H1 (cell line): Measurements from ENCODE around the gene TSPAN9. TPM values are rescaled to one million over a fixed set of nuclear protein-coding genes. Genes with fewer than 3 reads are reported as not detected.

Source experiments
- CTCF ChIA-PET: fragments of 300-600 bp; sonication (Branson Sonifier 250); formaldehyde crosslinking; loops from one replicate; lab custom pipeline; 2021; ENCODE audit not compliant: partially characterized antibody; lab: Charles Lee
- POLR2A ChIA-PET: fragments of 300-600 bp; sonication (Branson Sonifier 250); formaldehyde crosslinking; loops from one replicate; lab custom pipeline; 2021; ENCODE audit warnings: inconsistent platforms; ENCODE audit not compliant: partially characterized antibody; lab: Charles Lee
- DNase-seq, 2 experiments: peaks; one replicate each; pipeline versions ENCODE4 v3.0.0 to v3.0.0-alpha.2; 2010 to 2022; ENCODE audit warnings: low spot score in 2 of 2, low read depth in 1 of 2, mixed read lengths in 1 of 2
- FAIRE-seq: peaks from 2 replicates; lab custom pipeline; 2011; peaks lifted over from hg19 to GRCh38; lab: Jason Lieb, UNC
- H2AFZ ChIP-seq: 2 replicates; pipeline ENCODE4 v1.8.1; 2012; ENCODE audit warnings: low read length, inconsistent platforms
- H2AK5ac ChIP-seq: 2 replicates; pipeline ENCODE4 v1.6.1; 2013; ENCODE audit warnings: low read depth, low read length
- H2BK120ac ChIP-seq: replicated peaks from 2 replicates; pipeline ENCODE3; 2013; ENCODE audit warnings: low read depth, low read length, inconsistent platforms
- H2BK12ac ChIP-seq: 2 replicates; pipeline ENCODE4 v1.6.1; 2013; ENCODE audit warnings: low read depth, low read length
- H2BK15ac ChIP-seq: 2 replicates; pipeline ENCODE4 v1.6.1; 2013; ENCODE audit warnings: low read length
- H2BK20ac ChIP-seq: 2 replicates; pipeline ENCODE4 v1.6.1; 2013; ENCODE audit warnings: low read length
- H2BK5ac ChIP-seq: 2 replicates; pipeline ENCODE4 v1.6.1; 2013; ENCODE audit warnings: low read depth, low read length
- H3K14ac ChIP-seq: 2 replicates; pipeline ENCODE4 v1.6.1; 2013; ENCODE audit warnings: inconsistent platforms; ENCODE audit not compliant: insufficient read length
- H3K18ac ChIP-seq: 2 replicates; pipeline ENCODE4 v1.6.1; 2013; ENCODE audit warnings: low read length; ENCODE audit errors: extremely low read depth
- H3K23ac ChIP-seq: 2 replicates; pipeline ENCODE4 v1.6.1; 2013; ENCODE audit warnings: inconsistent platforms; ENCODE audit not compliant: insufficient read length
- H3K23me2 ChIP-seq: 2 replicates; pipeline ENCODE4 v1.6.1; 2013; ENCODE audit warnings: low read depth, low read length
- H3K27ac ChIP-seq: 2 replicates; pipeline ENCODE4 v1.6.1; 2011; ENCODE audit warnings: low read depth, low read length, inconsistent platforms
- H3K27me3 ChIP-seq, 4 experiments: replicated peaks in 1 of 4; 1 replicate in 1 of 4; 2 replicates in 3 of 4; pipeline versions ENCODE4 v1.6.1 to v1.8.1; 2011 to 2013; ENCODE audit warnings: low read length in 3 of 4, mild to moderate bottlenecking in 3 of 4, inconsistent platforms in 2 of 4, mixed read lengths in 2 of 4, moderate library complexity in 1 of 4; ENCODE audit not compliant: control insufficient read depth in 3 of 4, insufficient read depth in 3 of 4; ENCODE audit errors: extremely low read depth in 1 of 4
- H3K36me3 ChIP-seq, 4 experiments: 2 replicates each; pipeline versions ENCODE4 v1.6.1 to v1.8.1; 2011 to 2013; ENCODE audit warnings: mild to moderate bottlenecking in 4 of 4, low read length in 3 of 4, moderate library complexity in 2 of 4, control low read depth in 1 of 4, inconsistent platforms in 1 of 4; ENCODE audit not compliant: insufficient read depth in 4 of 4, control insufficient read depth in 2 of 4
- H3K4ac ChIP-seq: replicated peaks from 2 replicates; pipeline ENCODE3; 2013; ENCODE audit warnings: low read length, low read depth, mixed read lengths, inconsistent platforms; ENCODE audit not compliant: insufficient read length
- H3K4me1 ChIP-seq, 4 experiments: replicated peaks in 1 of 4; 1 replicate in 1 of 4; 2 replicates in 3 of 4; pipeline versions ENCODE4 v1.6.1 to v1.8.1; 2011 to 2013; ENCODE audit warnings: low read length in 3 of 4, inconsistent platforms in 2 of 4, mixed read lengths in 1 of 4; ENCODE audit not compliant: insufficient read depth in 4 of 4, control insufficient read depth in 3 of 4
- H3K4me2 ChIP-seq, 2 experiments: 2 replicates each; pipeline versions ENCODE4 v1.6.1 to v1.8.1; 2011 to 2013; ENCODE audit warnings: low read depth in 2 of 2, low read length in 2 of 2, control low read depth in 1 of 2, inconsistent platforms in 1 of 2, mild to moderate bottlenecking in 1 of 2; ENCODE audit not compliant: insufficient read depth in 1 of 2
- H3K4me3 ChIP-seq, 4 experiments: fragments of 200-600, 300-600 bp in 1 of 4; sonication (generic), shearing (Covaris generic), sonication (Bioruptor Twin) in 1 of 4; 2 replicates each; pipeline versions ENCODE4 v1.5.1 to v1.8.1; 2011 to 2016; ENCODE audit warnings: low read length in 4 of 4, low read depth in 3 of 4, control low read depth in 2 of 4, inconsistent platforms in 2 of 4, mild to moderate bottlenecking in 2 of 4, mixed read lengths in 1 of 4, moderate library complexity in 1 of 4; ENCODE audit not compliant: insufficient read depth in 2 of 4; ENCODE audit errors: extremely low read depth in 1 of 4
- H3K56ac ChIP-seq: replicated peaks from 2 replicates; pipeline ENCODE3; 2013; ENCODE audit warnings: low read depth, mild to moderate bottlenecking, mixed read lengths, low read length, inconsistent platforms; ENCODE audit not compliant: insufficient read length
- H3K79me1 ChIP-seq: 2 replicates; pipeline ENCODE4 v1.6.1; 2013; ENCODE audit warnings: low read depth, low read length, control low read depth
- H3K79me2 ChIP-seq, 2 experiments: 2 replicates each; pipeline versions ENCODE4 v1.6.1 to v1.8.1; 2012 to 2013; ENCODE audit warnings: low read length in 2 of 2, mild to moderate bottlenecking in 2 of 2, inconsistent platforms in 1 of 2; ENCODE audit not compliant: insufficient read depth in 2 of 2, control insufficient read depth in 1 of 2
- H3K9ac ChIP-seq, 4 experiments: replicated peaks in 1 of 4; 1 replicate in 1 of 4; 2 replicates in 3 of 4; pipeline versions ENCODE4 v1.6.1 to v1.8.1; 2011 to 2013; ENCODE audit warnings: low read depth in 3 of 4, low read length in 3 of 4, control low read depth in 2 of 4, mild to moderate bottlenecking in 2 of 4, moderate library complexity in 2 of 4, inconsistent platforms in 1 of 4; ENCODE audit errors: extremely low read depth in 1 of 4
- H3K9me3 ChIP-seq, 2 experiments: 2 replicates each; pipeline versions ENCODE4 v1.6.1 to v1.8.1; 2012 to 2013; ENCODE audit warnings: mild to moderate bottlenecking in 2 of 2, moderate library complexity in 2 of 2, control low read depth in 1 of 2, inconsistent platforms in 1 of 2, low read depth in 1 of 2, low read length in 1 of 2, mixed read lengths in 1 of 2; ENCODE audit not compliant: insufficient read depth in 2 of 2
- H4K20me1 ChIP-seq, 2 experiments: replicated peaks in 1 of 2; 2 replicates each; pipeline versions ENCODE3 to v1.8.1; 2011 to 2013; ENCODE audit warnings: inconsistent platforms in 2 of 2, low read length in 2 of 2, mild to moderate bottlenecking in 1 of 2; ENCODE audit not compliant: insufficient read depth in 2 of 2, control insufficient read depth in 1 of 2
- H4K5ac ChIP-seq: 2 replicates; pipeline ENCODE4 v1.6.1; 2013; ENCODE audit warnings: low read length, low read depth, mixed read lengths, inconsistent platforms; ENCODE audit not compliant: insufficient read length
- H4K8ac ChIP-seq: 2 replicates; pipeline ENCODE4 v1.8.0; 2013; ENCODE audit warnings: mild to moderate bottlenecking, moderate library complexity, low read length, inconsistent platforms; ENCODE audit not compliant: insufficient read depth; ENCODE audit errors: extremely low read depth
- H4K91ac ChIP-seq: replicated peaks from 2 replicates; pipeline ENCODE3; 2013; ENCODE audit warnings: low read length, mixed read lengths, inconsistent platforms; ENCODE audit not compliant: insufficient read length
- ASH2L ChIP-seq: fragments of 200-600, 300-600 bp; sonication (generic); IDR thresholded peaks from one replicate; pipeline ENCODE4 v1.7.1; 2017; ENCODE audit warnings: low read length
- BCL11A ChIP-seq, 2 experiments: IDR thresholded peaks; one replicate each; pipeline ENCODE4 v1.6.1; 2011; ENCODE audit warnings: low read depth in 2 of 2, low read length in 2 of 2, mild to moderate bottlenecking in 2 of 2
- EP300 ChIP-seq, 2 experiments: IDR thresholded peaks; 1 replicate in 1 of 2; 2 replicates in 1 of 2; pipeline ENCODE4 v1.6.1; 2011 to 2012; ENCODE audit warnings: low read depth in 2 of 2, low read length in 2 of 2, mild to moderate bottlenecking in 2 of 2, borderline replicate concordance in 1 of 2, inconsistent platforms in 1 of 2, moderate library complexity in 1 of 2
- MAFK ChIP-seq: IDR thresholded peaks from 2 replicates; pipeline ENCODE4 v1.6.1; 2012; ENCODE audit warnings: low read depth, mild to moderate bottlenecking, improper control_type of control experiment, low read length
- RNF2 ChIP-seq: fragments of 200-900, 300-1000 bp; sonication (generic); IDR thresholded peaks from 2 replicates; pipeline ENCODE4 v1.7.1; 2016; ENCODE audit warnings: borderline replicate concordance, low read depth, mild to moderate bottlenecking, antibody characterized with exemption, low read length; ENCODE audit not compliant: poor library complexity, severe bottlenecking; ENCODE audit errors: missing control alignments
- SAP30 ChIP-seq: fragments of 300-600 bp; sonication (generic); IDR thresholded peaks from 2 replicates; pipeline ENCODE4 v1.7.1; 2012; ENCODE audit warnings: low read length, moderate library complexity, mild to moderate bottlenecking, inconsistent platforms; ENCODE audit not compliant: insufficient read depth, insufficient replicate concordance
- SIRT6 ChIP-seq: IDR thresholded peaks from one replicate; pipeline ENCODE4 v1.7.1; 2012; ENCODE audit warnings: low read length, inconsistent platforms
- SP4 ChIP-seq: IDR thresholded peaks from 2 replicates; pipeline ENCODE4 v1.6.1; 2012; ENCODE audit warnings: low read length, inconsistent platforms
- TAF1 ChIP-seq: IDR thresholded peaks from 2 replicates; pipeline ENCODE4 v1.6.1; 2011; ENCODE audit warnings: mild to moderate bottlenecking, low read depth, low read length
- TAF7 ChIP-seq: optimal IDR thresholded peaks from 2 replicates; pipeline ENCODE3; 2011; ENCODE audit warnings: low read depth, mild to moderate bottlenecking, inconsistent platforms, low read length, moderate library complexity, borderline replicate concordance
- TEAD4 ChIP-seq: IDR thresholded peaks from 2 replicates; pipeline ENCODE4 v1.6.1; 2012; ENCODE audit warnings: low read depth, low read length, inconsistent platforms, mixed read lengths
- WGBS, 2 experiments: shearing (Covaris generic) in 1 of 2; methylation state at CpG; one replicate each; pipeline versions ENCODE4 v1.1.6 to v1.1.7; 2013 to 2015; ENCODE audit warnings: low lambda C conversion rate in 2 of 2, mixed read lengths in 2 of 2, inconsistent platforms in 1 of 2, low coverage in 1 of 2, missing lambda C conversion rate in 1 of 2; ENCODE audit not compliant: insufficient replicate concordance in 2 of 2, insufficient coverage in 1 of 2, insufficient read length in 1 of 2; ENCODE audit errors: extremely low coverage in 1 of 2, missing lambda C conversion rate in 1 of 2; 5-methylcytosine and 5-hydroxymethylcytosine counted together
- polyA plus RNA-seq, 7 experiments: library from polyadenylated mRNA; depleted of rRNA in 3 of 7; stranded (reverse) in 5 of 7; unstranded in 2 of 7; fragments of >200 nt in 5 of 7; fragments of 200-250 nt in 2 of 7; gene quantifications; 1 replicate in 5 of 7; 2 replicates in 1 of 7; 4 replicates in 1 of 7; pipeline versions ENCODE4 v1.2.1 to v1.2.3, GENCODE V29; 2011 to 2013; ENCODE audit warnings: missing spikeins in 2 of 7, mixed read lengths in 2 of 7
- total RNA-seq: library from RNA; stranded (reverse); fragmentation: NEBNext Ultra II Directional; extraction: Animal tissue kit (Norgen Biotek cat#: 25700); gene quantifications from 2 replicates; pipeline ENCODE4 v1.2.1, GENCODE V29; 2021
- TF ChIP-seq, protein P1 (sequence below): IDR thresholded peaks from 2 replicates; pipeline ENCODE4 v1.6.1; 2011; ENCODE audit warnings: low read length, improper control_type of control experiment

Gene TSPAN9
- total and polyA plus RNA-seq, 2 of the 8 experiments (the other 6 are each of a cell fraction or from before 2014, with no cell fraction given): 11.5 to 29.1 TPM

DNA sequence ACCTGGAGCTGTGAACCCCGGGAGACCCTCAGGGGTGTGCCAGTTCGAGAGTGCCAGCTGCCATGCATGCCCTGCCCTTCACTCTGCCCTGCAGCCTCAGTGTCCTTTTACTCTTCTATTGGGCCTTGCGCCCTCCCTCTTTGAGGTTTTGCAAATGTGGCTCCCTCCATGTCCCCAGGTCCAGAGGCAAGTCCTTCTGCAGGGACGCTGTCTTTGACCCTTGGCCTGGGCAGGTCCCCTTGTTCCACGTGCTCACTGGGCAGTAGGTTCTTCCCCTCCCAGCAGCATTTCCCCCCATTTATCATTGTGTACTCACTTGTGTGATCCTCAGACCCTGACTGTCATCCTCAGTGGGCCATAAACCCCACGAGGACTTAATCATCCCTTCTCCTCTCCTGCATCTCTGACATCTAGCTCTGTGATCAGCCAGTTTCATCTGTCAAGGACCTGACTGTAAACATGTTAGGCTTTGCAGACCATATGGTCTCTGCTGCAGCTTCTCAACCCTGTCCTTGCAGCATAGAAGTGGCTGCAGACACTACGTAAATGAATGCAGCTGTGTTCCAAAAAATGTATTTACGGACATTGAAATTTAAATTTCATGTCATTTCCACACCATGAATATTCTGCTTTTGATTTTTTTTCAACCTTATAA, 36.6 kb downstream of the TSPAN9 start:
- Histone ChIP-seq H3K9ac (no peak overlapping the region), H3K14ac (no peak overlapping the region), H4K5ac (no peak overlapping the region), H3K79me2 (no peaks in the 10 kb centered on the region), H3K36me3 (no peaks in the 10 kb centered on the region), H3K18ac (no peak overlapping the region), H2AFZ (no peak overlapping the region), H2BK120ac (no peak overlapping the region), H3K56ac (no peak overlapping the region), H2BK12ac (no peak overlapping the region), H2BK5ac (no peak overlapping the region), H3K23ac (no peak overlapping the region), H2BK20ac (no peak overlapping the region), H4K91ac (no peak overlapping the region), H3K27ac (no peak overlapping the region), H3K79me1 (no peaks in the 10 kb centered on the region; the same call in 1 of the 2 replicates), H3K9me3 (no peaks in the 10 kb centered on the region), H2AK5ac (no peak overlapping the region), H4K8ac (no peak overlapping the region), H2BK15ac (no peak overlapping the region), H3K4me1 (no peaks in the 10 kb centered on the region; a peak in 1 of 7 replicates), H4K20me1 (no peaks in the 10 kb centered on the region), H3K23me2 (no peaks in the 10 kb centered on the region; the same call in 1 of the 2 replicates), H3K4ac (no peak overlapping the region), H3K27me3 (no peaks in the 10 kb centered on the region), H3K4me2 (no peak overlapping the region), H3K4me3 (no peak overlapping the region)
- POLR2A ChIA-PET: interaction anchor here (0.6 kb wide), 1 partner anchor 49 kb away, joined by 3 read pairs; no protein-coding TSS in a partner anchor
- DNase-seq (no peak), FAIRE-seq (no peak)
- WGBS, 2 experiments: 82% methylated on average over 8 of the region's 8 CpGs; no CpG with 5 or more reads in 1 of the 2 experiments
- CTCF ChIA-PET: interaction anchor here (1.0 to 1.6 kb wide), 2 partner anchors 9 to 94 kb away, joined by 3 to 5 read pairs; no protein-coding TSS in a partner anchor
- TF ChIP-seq RNF2 (no peak), TAF1 (no peak), TAF7 (no peak), BCL11A (IDR thresholded peaks at IDR 0.05; ENCODE audit: low read depth in 2 of 2, low read length in 2 of 2) (no peak), SAP30 (no peak), SP4 (no peak), MAFK (no peak), SIRT6 (no peak), TEAD4 (no peak), EP300 (IDR thresholded peaks at IDR 0.05; ENCODE audit: borderline replicate concordance in 1 of 2, low read depth in 2 of 2, low read length in 2 of 2) (no peak), ASH2L (no peak)
- TF ChIP-seq, protein P1, sequence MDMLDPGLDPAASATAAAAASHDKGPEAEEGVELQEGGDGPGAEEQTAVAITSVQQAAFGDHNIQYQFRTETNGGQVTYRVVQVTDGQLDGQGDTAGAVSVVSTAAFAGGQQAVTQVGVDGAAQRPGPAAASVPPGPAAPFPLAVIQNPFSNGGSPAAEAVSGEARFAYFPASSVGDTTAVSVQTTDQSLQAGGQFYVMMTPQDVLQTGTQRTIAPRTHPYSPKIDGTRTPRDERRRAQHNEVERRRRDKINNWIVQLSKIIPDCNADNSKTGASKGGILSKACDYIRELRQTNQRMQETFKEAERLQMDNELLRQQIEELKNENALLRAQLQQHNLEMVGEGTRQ: no peak
